ENCODE measurements around the gene ARHGAP9.

- TF ChIP-seq EP300 (IDR thresholded peaks at IDR 0.05; ENCODE audit: borderline replicate concordance in 1 of 2, low read depth in 2 of 2, low read length in 2 of 2) (no peak), EZH2 (IDR thresholded peaks at IDR 0.05; ENCODE audit: low read depth, low read length, severe bottlenecking) (no peak), POLR2A (IDR thresholded peaks at IDR 0.05; ENCODE audit: control extremely low read depth in 1 of 2, low read depth in 2 of 2, low read length in 2 of 2) (no peak), JUND (IDR thresholded peaks at IDR 0.05; ENCODE audit: low read length) (no peak), SP2 (IDR thresholded peaks at IDR 0.05; ENCODE audit: low read length) (no peak), EGR1 (IDR thresholded peaks at IDR 0.05; ENCODE audit: borderline replicate concordance, low read depth, low read length) (no peak), SUZ12 (IDR thresholded peaks at IDR 0.05; ENCODE audit: low read length) (no peak), TAF1 (IDR thresholded peaks at IDR 0.05; ENCODE audit: low read depth, low read length) (no peak), SIRT6 (IDR thresholded peaks at IDR 0.05; ENCODE audit: low read length) (no peak)
- TF ChIP-seq, protein P1, sequence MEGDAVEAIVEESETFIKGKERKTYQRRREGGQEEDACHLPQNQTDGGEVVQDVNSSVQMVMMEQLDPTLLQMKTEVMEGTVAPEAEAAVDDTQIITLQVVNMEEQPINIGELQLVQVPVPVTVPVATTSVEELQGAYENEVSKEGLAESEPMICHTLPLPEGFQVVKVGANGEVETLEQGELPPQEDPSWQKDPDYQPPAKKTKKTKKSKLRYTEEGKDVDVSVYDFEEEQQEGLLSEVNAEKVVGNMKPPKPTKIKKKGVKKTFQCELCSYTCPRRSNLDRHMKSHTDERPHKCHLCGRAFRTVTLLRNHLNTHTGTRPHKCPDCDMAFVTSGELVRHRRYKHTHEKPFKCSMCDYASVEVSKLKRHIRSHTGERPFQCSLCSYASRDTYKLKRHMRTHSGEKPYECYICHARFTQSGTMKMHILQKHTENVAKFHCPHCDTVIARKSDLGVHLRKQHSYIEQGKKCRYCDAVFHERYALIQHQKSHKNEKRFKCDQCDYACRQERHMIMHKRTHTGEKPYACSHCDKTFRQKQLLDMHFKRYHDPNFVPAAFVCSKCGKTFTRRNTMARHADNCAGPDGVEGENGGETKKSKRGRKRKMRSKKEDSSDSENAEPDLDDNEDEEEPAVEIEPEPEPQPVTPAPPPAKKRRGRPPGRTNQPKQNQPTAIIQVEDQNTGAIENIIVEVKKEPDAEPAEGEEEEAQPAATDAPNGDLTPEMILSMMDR (IDR thresholded peaks at IDR 0.05; ENCODE audit: control extremely low read depth in 1 of 3, insufficient read depth in 1 of 3, low read depth in 1 of 3, low read length in 3 of 3) = no peak
- TF ChIP-seq, protein P2, sequence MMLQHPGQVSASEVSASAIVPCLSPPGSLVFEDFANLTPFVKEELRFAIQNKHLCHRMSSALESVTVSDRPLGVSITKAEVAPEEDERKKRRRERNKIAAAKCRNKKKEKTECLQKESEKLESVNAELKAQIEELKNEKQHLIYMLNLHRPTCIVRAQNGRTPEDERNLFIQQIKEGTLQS (IDR thresholded peaks at IDR 0.05; ENCODE audit: insufficient read depth, low read depth, low read length) = no peak
- TF ChIP-seq, protein P3, sequence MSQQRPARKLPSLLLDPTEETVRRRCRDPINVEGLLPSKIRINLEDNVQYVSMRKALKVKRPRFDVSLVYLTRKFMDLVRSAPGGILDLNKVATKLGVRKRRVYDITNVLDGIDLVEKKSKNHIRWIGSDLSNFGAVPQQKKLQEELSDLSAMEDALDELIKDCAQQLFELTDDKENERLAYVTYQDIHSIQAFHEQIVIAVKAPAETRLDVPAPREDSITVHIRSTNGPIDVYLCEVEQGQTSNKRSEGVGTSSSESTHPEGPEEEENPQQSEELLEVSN (IDR thresholded peaks at IDR 0.05) = no peak
Observed at GRCh38 chr12:57452181-57452936, 27.3 kb downstream of the ARHGAP9 start.

All from H1 (cell line).